RWPE2 (cell line): ENCODE results near the gene NDST4.

Source experiments
- ATAC-seq: fragments of 200-7000 bp; cut with Tn5 transposase; 3 replicates; pipeline ENCODE4 v1.9.1; 2021; ENCODE audit warnings: low read depth
- DNase-seq: peaks from one replicate; pipeline ENCODE4 v3.0.0-alpha.2; 2020; ENCODE audit warnings: low spot score
- H3K27ac ChIP-seq: fragments of 450-650 bp; 2 replicates; pipeline ENCODE4 v1.5.1; 2017; ENCODE audit warnings: mild to moderate bottlenecking; ENCODE audit not compliant: poor library complexity, severe bottlenecking
- H3K27me3 ChIP-seq: fragments of 250-450 bp; sonication (Bioruptor Pico); 2 replicates; pipeline ENCODE4 v1.5.1; 2021; ENCODE audit warnings: mild to moderate bottlenecking, moderate library complexity; ENCODE audit not compliant: insufficient read depth, poor library complexity, severe bottlenecking
- H3K36me3 ChIP-seq: fragments of 250-450 bp; sonication (Bioruptor Pico); 2 replicates; pipeline ENCODE4 v1.5.1; 2020; ENCODE audit warnings: low read depth, mild to moderate bottlenecking, moderate library complexity
- H3K4me1 ChIP-seq: fragments of 250-450 bp; sonication (Bioruptor Pico); 2 replicates; pipeline ENCODE4 v1.5.1; 2021; ENCODE audit warnings: mild to moderate bottlenecking, moderate library complexity; ENCODE audit not compliant: insufficient read depth, poor library complexity, severe bottlenecking
- H3K4me3 ChIP-seq: fragments of 250-450 bp; sonication (Bioruptor Pico); 2 replicates; pipeline ENCODE4 v1.5.1; 2021; ENCODE audit warnings: mild to moderate bottlenecking, moderate library complexity; ENCODE audit not compliant: severe bottlenecking
- H3K9me3 ChIP-seq: fragments of 250-450 bp; sonication (Bioruptor Pico); 2 replicates; pipeline ENCODE4 v1.5.1; 2021; ENCODE audit warnings: mild to moderate bottlenecking, moderate library complexity; ENCODE audit not compliant: severe bottlenecking
- TF ChIP-seq, protein P1 (sequence below): fragments of 450-650 bp; IDR thresholded peaks from one replicate; pipeline ENCODE4 v1.5.1; 2017; ENCODE audit warnings: mild to moderate bottlenecking, moderate library complexity; ENCODE audit not compliant: poor library complexity, severe bottlenecking

NDST4 gene

DNA sequence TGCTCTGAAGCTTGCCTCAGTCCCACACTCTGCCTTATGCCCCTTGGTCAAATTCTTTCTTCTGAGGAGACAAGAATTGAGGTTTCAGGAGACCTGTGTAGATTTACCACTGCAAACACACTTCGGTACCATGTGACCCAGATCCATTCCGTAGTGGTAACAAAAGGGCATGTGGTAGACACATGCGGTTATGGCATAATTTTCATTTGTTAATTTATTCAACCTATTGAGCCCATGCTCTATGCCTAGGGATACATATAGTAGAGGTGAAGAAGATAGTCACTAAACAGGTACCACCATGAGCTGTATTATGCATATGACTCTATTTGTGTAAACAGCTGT, 190.9 kb downstream of the NDST4 start:
- Histone ChIP-seq H3K27me3 (no peaks in the 10 kb centered on the region), H3K9me3 (no peaks in the 10 kb centered on the region), H3K36me3 (no peaks in the 10 kb centered on the region), H3K27ac (no peak overlapping the region), H3K4me3 (no peak overlapping the region), H3K4me1 (no peaks in the 10 kb centered on the region)
- ATAC-seq (no peak), DNase-seq (no peak)
- TF ChIP-seq, protein P1, sequence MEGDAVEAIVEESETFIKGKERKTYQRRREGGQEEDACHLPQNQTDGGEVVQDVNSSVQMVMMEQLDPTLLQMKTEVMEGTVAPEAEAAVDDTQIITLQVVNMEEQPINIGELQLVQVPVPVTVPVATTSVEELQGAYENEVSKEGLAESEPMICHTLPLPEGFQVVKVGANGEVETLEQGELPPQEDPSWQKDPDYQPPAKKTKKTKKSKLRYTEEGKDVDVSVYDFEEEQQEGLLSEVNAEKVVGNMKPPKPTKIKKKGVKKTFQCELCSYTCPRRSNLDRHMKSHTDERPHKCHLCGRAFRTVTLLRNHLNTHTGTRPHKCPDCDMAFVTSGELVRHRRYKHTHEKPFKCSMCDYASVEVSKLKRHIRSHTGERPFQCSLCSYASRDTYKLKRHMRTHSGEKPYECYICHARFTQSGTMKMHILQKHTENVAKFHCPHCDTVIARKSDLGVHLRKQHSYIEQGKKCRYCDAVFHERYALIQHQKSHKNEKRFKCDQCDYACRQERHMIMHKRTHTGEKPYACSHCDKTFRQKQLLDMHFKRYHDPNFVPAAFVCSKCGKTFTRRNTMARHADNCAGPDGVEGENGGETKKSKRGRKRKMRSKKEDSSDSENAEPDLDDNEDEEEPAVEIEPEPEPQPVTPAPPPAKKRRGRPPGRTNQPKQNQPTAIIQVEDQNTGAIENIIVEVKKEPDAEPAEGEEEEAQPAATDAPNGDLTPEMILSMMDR, result no peak

DNA sequence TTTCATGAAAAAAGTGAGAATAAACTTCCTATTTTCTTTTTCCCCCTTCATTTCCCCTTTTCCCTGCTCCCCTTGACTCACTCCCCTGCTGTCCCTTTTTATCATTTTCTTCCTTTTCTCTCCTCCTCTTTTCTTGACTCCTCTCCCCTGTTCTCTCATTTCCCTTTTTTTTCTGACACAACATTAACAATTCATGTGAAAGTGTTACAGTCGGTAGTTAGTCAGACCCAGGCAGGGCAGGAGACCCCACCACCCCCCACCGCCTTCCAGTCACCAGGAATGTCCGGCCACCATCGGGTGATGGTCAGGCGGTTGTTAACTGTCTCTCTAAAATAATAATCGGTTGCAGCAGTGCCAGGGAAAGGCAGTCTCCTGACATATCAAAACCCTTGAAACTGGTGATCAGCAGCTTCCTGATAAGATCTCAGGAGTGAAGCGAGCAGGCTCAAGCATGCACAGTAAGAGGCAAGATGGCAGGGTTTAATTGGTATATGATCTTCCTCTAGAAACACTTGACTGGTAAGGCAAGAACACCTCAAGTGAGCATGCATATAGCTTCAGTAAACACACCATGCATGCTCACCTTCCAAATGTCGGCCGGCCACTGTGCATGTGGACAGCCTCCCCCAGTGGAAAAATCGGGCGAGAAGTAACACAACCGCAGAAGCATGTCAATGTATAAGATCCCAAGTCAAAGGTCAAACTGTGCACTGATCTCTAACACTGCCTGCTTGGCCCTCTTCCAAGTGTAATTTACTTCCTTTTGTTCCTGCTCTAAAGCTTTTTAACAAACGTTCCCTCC, 191.4 kb downstream of the NDST4 start:
- TF ChIP-seq, protein P1, result no peak
- Histone ChIP-seq H3K4me1 (no peaks in the 10 kb centered on the region), H3K4me3 (no peak overlapping the region), H3K27me3 (no peaks in the 10 kb centered on the region), H3K27ac (no peak overlapping the region), H3K36me3 (no peaks in the 10 kb centered on the region), H3K9me3 (no peaks in the 10 kb centered on the region)
- DNase-seq, result no peak
- ATAC-seq, result no peak

DNA sequence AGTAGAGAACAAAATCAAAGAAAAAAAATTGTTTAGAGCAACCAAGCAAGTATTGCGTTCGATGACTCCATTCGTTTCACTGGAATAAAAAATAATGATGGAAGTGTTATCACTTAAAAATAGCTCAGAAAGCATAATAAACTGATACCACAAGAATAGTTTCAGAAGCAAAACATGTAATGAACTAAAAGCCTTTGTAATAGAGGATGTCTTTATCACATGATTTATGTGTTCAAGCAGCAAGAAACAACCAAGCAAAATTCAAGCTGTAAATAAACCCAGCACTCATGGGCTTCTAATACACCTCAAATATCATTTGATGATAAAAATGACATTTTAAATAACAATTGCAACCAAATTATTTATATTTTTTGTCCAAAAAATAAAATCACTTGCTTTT, 192.2 kb downstream of the NDST4 start:
- ATAC-seq (no peak), DNase-seq (no peak)
- Histone ChIP-seq H3K4me3 (no peak overlapping the region), H3K27me3 (no peaks in the 10 kb centered on the region), H3K9me3 (no peaks in the 10 kb centered on the region), H3K36me3 (no peaks in the 10 kb centered on the region), H3K27ac (no peak overlapping the region), H3K4me1 (no peaks in the 10 kb centered on the region)
- TF ChIP-seq, protein P1, result no peak

DNA sequence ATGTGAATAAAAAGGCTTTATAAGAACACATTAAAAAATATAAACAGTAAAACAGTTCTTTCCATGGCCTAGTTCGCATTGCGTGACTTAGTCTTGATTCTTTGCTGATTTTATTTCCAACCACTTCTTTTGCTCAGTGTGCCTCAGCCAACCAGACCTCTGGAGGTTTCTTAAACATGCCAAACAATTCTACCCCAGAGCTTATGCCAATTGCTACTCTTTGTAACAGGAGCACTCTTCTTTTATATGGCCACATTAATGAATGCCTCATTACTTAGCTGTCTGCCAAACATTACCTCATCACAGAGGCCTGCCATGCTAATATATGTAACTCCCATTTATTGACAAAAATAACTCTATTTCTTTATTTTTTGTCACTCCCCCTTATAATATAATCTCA, 202.3 kb downstream of the NDST4 start:
- TF ChIP-seq, protein P1, result no peak

DNA sequence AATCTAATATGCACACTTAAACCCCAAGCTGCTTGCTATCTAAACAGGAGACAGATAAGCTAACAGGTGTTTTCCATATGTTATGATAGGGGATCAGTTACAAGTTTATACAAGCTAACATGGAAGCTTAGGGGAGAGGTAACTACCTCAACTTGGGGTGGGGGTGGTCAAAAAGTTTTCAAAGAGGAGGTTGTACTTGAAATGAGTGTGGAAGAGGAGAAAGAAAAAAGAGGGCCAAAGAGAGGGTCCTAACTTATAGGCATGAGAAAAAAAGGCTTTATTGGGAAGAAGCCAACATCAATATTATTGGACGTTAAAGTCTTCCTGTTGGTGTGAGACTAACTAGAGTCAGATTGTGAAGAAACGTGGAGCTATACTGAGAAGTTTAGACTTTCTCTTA, 205.9 kb downstream of the NDST4 start:
- H3K9me3 ChIP-seq, result no peaks in the 10 kb centered on the region
- no peak overlapping the region for H3K4me3 ChIP-seq
- ATAC-seq, result no peak
- TF ChIP-seq, protein P1, result no peak
- H3K27me3 ChIP-seq, result no peaks in the 10 kb centered on the region
- no peak for DNase-seq
- H3K27ac ChIP-seq, result no peak overlapping the region
- H3K36me3 ChIP-seq, result no peaks in the 10 kb centered on the region
- no peaks in the 10 kb centered on the region for H3K4me1 ChIP-seq

More for the DNA sequence above, 202.3 kb downstream of the NDST4 start:
- Histone ChIP-seq H3K4me1 (no peaks in the 10 kb centered on the region), H3K9me3 (no peaks in the 10 kb centered on the region), H3K36me3 (no peaks in the 10 kb centered on the region), H3K4me3 (no peak overlapping the region), H3K27me3 (no peaks in the 10 kb centered on the region), H3K27ac (no peak overlapping the region)
- no peak for DNase-seq
- ATAC-seq, result no peak
